HepG2 (cell line): ENCODE measurements around the gene CAMK2A. TPM values are rescaled to one million over a fixed set of nuclear protein-coding genes. Genes with fewer than 3 reads are reported as not detected.

Experiments used
- ATAC-seq: fragments of 200-7000 bp; cut with Tn5 transposase; 3 replicates; pipeline ENCODE4 v1.9.1; 2020; ENCODE audit warnings: mild to moderate bottlenecking, moderate library complexity
- BruUV-seq: library from RNA; stranded (reverse); fragments of 400-500 nt; replicated peaks from 2 replicates; lab custom pipeline; 2021; lab: Mats Ljungman, UMichigan
- CTCF ChIA-PET: fragments of 300-600 bp; formaldehyde crosslinking; extraction: SDS; loops from one replicate; lab custom pipeline; 2021; ENCODE audit warnings: low total read pairs, inconsistent platforms, low intra/inter-chr PET ratio; lab: Yijun Ruan, JAX
- POLR2A ChIA-PET: fragments of 350-600 bp; sonication (Branson Sonifier 250); formaldehyde crosslinking; loops from one replicate; lab custom pipeline; 2020; ENCODE audit warnings: antibody characterized with exemption, inconsistent platforms; lab: Yijun Ruan, JAX
- DNase-seq: peaks from one replicate; pipeline ENCODE4 v3.0.0-alpha.2; 2015; ENCODE audit warnings: low spot score
- FAIRE-seq: peaks from 3 replicates; lab custom pipeline; 2011; peaks lifted over from hg19 to GRCh38; lab: Jason Lieb, UNC
- H2AFZ ChIP-seq: one replicate; pipeline ENCODE4 v1.6.1; 2011; ENCODE audit warnings: low read length, inconsistent platforms
- H3K27ac ChIP-seq: fragments of 300-600 bp; 3 replicates; pipeline ENCODE4 v1.8.0; 2011; ENCODE audit warnings: mixed run types, mild to moderate bottlenecking, mixed read lengths, low read length, inconsistent platforms; ENCODE audit not compliant: insufficient read depth; ENCODE audit errors: extremely low read length
- H3K27me3 ChIP-seq, 2 experiments: fragments of 200-600 bp in 1 of 2; 2 replicates in 1 of 2; 3 replicates in 1 of 2; pipeline versions ENCODE4 v1.6.0 to v1.8.0; 2011; ENCODE audit warnings: low read length in 2 of 2, mild to moderate bottlenecking in 2 of 2, moderate library complexity in 2 of 2, inconsistent platforms in 1 of 2; ENCODE audit not compliant: insufficient read depth in 2 of 2, control insufficient read depth in 1 of 2
- H3K36me3 ChIP-seq, 2 experiments: fragments of 200-600 bp in 1 of 2; replicated peaks in 1 of 2; 2 replicates in 1 of 2; 3 replicates in 1 of 2; pipeline versions ENCODE4 v1.5.1 to v1.8.0; 2011; ENCODE audit warnings: low read length in 2 of 2, inconsistent platforms in 1 of 2; ENCODE audit not compliant: insufficient read depth in 2 of 2, control insufficient read depth in 1 of 2
- H3K4me1 ChIP-seq: 2 replicates; pipeline ENCODE4 v1.5.1; 2012; ENCODE audit warnings: low read length, inconsistent platforms; ENCODE audit not compliant: insufficient read depth
- H3K4me2 ChIP-seq: 2 replicates; pipeline ENCODE4 v1.6.0; 2011; ENCODE audit warnings: low read depth, low read length, inconsistent platforms
- H3K4me3 ChIP-seq, 3 experiments: fragments of 200-600 bp in 1 of 3; sonication (generic), shearing (Covaris generic) in 1 of 3; replicated peaks in 1 of 3; 2 replicates each; pipeline ENCODE4 v1.5.1; 2011 to 2016; ENCODE audit warnings: low read length in 3 of 3, inconsistent platforms in 2 of 3, low read depth in 2 of 3, mild to moderate bottlenecking in 2 of 3, control low read depth in 1 of 3, mixed read lengths in 1 of 3; ENCODE audit not compliant: insufficient read depth in 1 of 3
- H3K79me2 ChIP-seq: one replicate; pipeline ENCODE4 v1.6.1; 2011; ENCODE audit warnings: low read length, inconsistent platforms; ENCODE audit not compliant: insufficient read depth
- H3K9ac ChIP-seq: 2 replicates; pipeline ENCODE4 v1.6.0; 2011; ENCODE audit warnings: mild to moderate bottlenecking, low read depth, low read length, inconsistent platforms; ENCODE audit not compliant: insufficient read depth
- H3K9me3 ChIP-seq: 2 replicates; pipeline ENCODE4 v1.5.1; 2012; ENCODE audit warnings: mild to moderate bottlenecking, low read length
- H4K20me1 ChIP-seq: 2 replicates; pipeline ENCODE4 v1.6.0; 2011; ENCODE audit warnings: inconsistent platforms, mild to moderate bottlenecking, low read length, moderate library complexity; ENCODE audit not compliant: insufficient read depth
- FOSL2 ChIP-seq: sonication (generic); formaldehyde crosslinking; IDR thresholded peaks from 2 replicates; pipeline ENCODE4 v1.4.0; 2020; ENCODE audit warnings: missing genetic modification reagents
- HNRNPL ChIP-seq: fragments of 200-400 bp; formaldehyde crosslinking; IDR thresholded peaks from 2 replicates; pipeline ENCODE4 v1.6.1; 2017; ENCODE audit warnings: mild to moderate bottlenecking, low read depth, low read length
- KAT7 ChIP-seq: IDR thresholded peaks from 2 replicates; pipeline ENCODE4 v1.6.1; 2018; ENCODE audit warnings: borderline replicate concordance, missing compliant biosample characterization
- SOX6 ChIP-seq, 2 experiments: fragments of 450-650 bp in 1 of 2; sonication (generic) in 1 of 2; formaldehyde crosslinking in 1 of 2; IDR thresholded peaks; 2 replicates each; pipeline versions ENCODE4 v1.4.0 to v1.6.1; 2017 to 2020; ENCODE audit warnings: antibody characterized with exemption in 1 of 2, mild to moderate bottlenecking in 1 of 2, missing genetic modification reagents in 1 of 2
- ZNF652 ChIP-seq: IDR thresholded peaks from 2 replicates; pipeline ENCODE4 v1.6.1; 2016; ENCODE audit warnings: low read depth, borderline replicate concordance
- ZNF768 ChIP-seq: sonication (generic); formaldehyde crosslinking; IDR thresholded peaks from 2 replicates; pipeline ENCODE4 v1.4.0; 2020; ENCODE audit warnings: missing genetic modification reagents
- WGBS: methylation state at CpG from one replicate; pipeline ENCODE4 v1.1.6; 2017; ENCODE audit warnings: low lambda C conversion rate; 5-methylcytosine and 5-hydroxymethylcytosine counted together
- in situ Hi-C: cut with HindIII; loops from 2 replicates; pipeline ENCODE4 v1.10.0; 2017; ENCODE audit warnings: low pct_unique_long_range_greater_than_20kb; ENCODE audit not compliant: extremely low pct_ligation_motif_present
- intact Hi-C: fragments of 100-400 bp; cut with micrococcal nuclease; formaldehyde crosslinking; loops from one replicate; pipeline ENCODE4 v1.10.0; 2022; ENCODE audit not compliant: unreplicated experiment
- polyA plus RNA-seq, 8 experiments: library from polyadenylated mRNA; depleted of rRNA in 3 of 8; stranded (reverse) in 7 of 8; unstranded in 1 of 8; fragments of >200 nt; fragmentation: Illumina TruSeq in 4 of 8; extraction: Trizol in 4 of 8; gene quantifications; 2 replicates each; pipeline versions ENCODE4 v1.2.1 to v1.2.3, GENCODE V29; 2011 to 2016; ENCODE audit warnings: low read depth in 4 of 8, missing spikeins in 1 of 8, mixed read lengths in 1 of 8; ENCODE audit not compliant: insufficient read depth in 1 of 8
- total RNA-seq, 5 experiments: library from RNA; depleted of rRNA; stranded (reverse); fragments of >200 nt; fragmentation: Illumina TruSeq; extraction: Trizol; gene quantifications; 2 replicates each; pipeline ENCODE4 v1.2.3, GENCODE V29; 2016; ENCODE audit warnings: low read depth in 1 of 5

Gene CAMK2A
- total and polyA plus RNA-seq, 2 of the 13 experiments (the other 11 are each of a cell fraction or from before 2014, with no cell fraction given) = 0.11 TPM; not detected in 1

GRCh38 chr5:150264667-150265603 is 24.6 kb downstream of the CAMK2A start:
- no peak for ATAC-seq
- H3K27ac ChIP-seq = no peak overlapping the region
- H3K9ac ChIP-seq = no peak overlapping the region

GRCh38 chr5:150263801-150264621 is 25.6 kb downstream of the CAMK2A start:
- H3K27ac ChIP-seq = no peak overlapping the region
- FAIRE-seq (no peak), DNase-seq (no peak), ATAC-seq (peak; percentile 41)
- in situ Hi-C loops (no loop called here), intact Hi-C loops (no loop called here)
- H3K4me2 ChIP-seq = no peak overlapping the region
- no peaks in the 10 kb centered on the region for H3K9me3 ChIP-seq
- H3K36me3 ChIP-seq = no peaks in the 10 kb centered on the region
- peaks cover 52% of the 10 kb centered on the region for H3K4me1 ChIP-seq
- no peaks in the 10 kb centered on the region for H3K79me2 ChIP-seq
- H3K9ac ChIP-seq = no peak overlapping the region
- no peak overlapping the region for H3K4me3 ChIP-seq
- BruUV-seq = no TSS peak
- no peak overlapping the region for H2AFZ ChIP-seq
- 42% methylated on average over 6 of the region's 11 CpGs for WGBS
- ChIA-PET CTCF (no interaction called here), POLR2A (no interaction called here)
- H3K27me3 ChIP-seq = peaks cover 4 to 45% of the 10 kb centered on the region in 2 experiments; a peak in 3 of 5 replicates
- TF ChIP-seq HNRNPL (0 out of 2 replicates have a peak, but pooled peaks have one; percentile 46), FOSL2 (CRISPR knock-in tag) (0 out of 2 replicates have a peak, but pooled peaks have one; percentile 22), KAT7 (CRISPR knock-in tag) (no peak), ZNF768 (CRISPR knock-in tag) (peak; percentile 96), ZNF652 (CRISPR knock-in tag) (peak; percentile 68)
- no peaks in the 10 kb centered on the region for H4K20me1 ChIP-seq

More at GRCh38 chr5:150264667-150265603, 24.6 kb downstream of the CAMK2A start:
- FAIRE-seq (no peak), DNase-seq (no peak)
- ChIA-PET POLR2A (no interaction called here), CTCF (no interaction called here)
- Histone ChIP-seq H2AFZ (no peak overlapping the region), H3K9me3 (no peaks in the 10 kb centered on the region), H4K20me1 (no peaks in the 10 kb centered on the region), H3K4me3 (no peak overlapping the region), H3K4me2 (no peak overlapping the region), H3K79me2 (no peaks in the 10 kb centered on the region), H3K4me1 (peaks cover 52% of the 10 kb centered on the region)
- WGBS = 32% methylated on average over 18 of the region's 23 CpGs
- in situ Hi-C loops = no loop called here
- no TSS peak for BruUV-seq
- TF ChIP-seq SOX6 (IDR thresholded peaks at IDR 0.05) (no peak), SOX6 (CRISPR knock-in tag; IDR thresholded peaks at IDR 0.05) (no peak)
- TF ChIP-seq, all 625 proteins: peak for 0
- no peaks in the 10 kb centered on the region for H3K36me3 ChIP-seq
- intact Hi-C loops = no loop called here
- peaks cover 6 to 49% of the 10 kb centered on the region in 2 experiments; a peak in 3 of 5 replicates for H3K27me3 ChIP-seq
